Ramos (cell line): ENCODE measurements around the gene SNAI1.

ENCODE experiments used
- in situ Hi-C: fragments of 300-500 bp; cut with MboI; formaldehyde crosslinking; loops from one replicate; pipeline ENCODE4 v1.14.3; 2022; ENCODE audit warnings: low sequenced_read_pairs; ENCODE audit not compliant: unreplicated experiment

Gene SNAI1

DNA sequence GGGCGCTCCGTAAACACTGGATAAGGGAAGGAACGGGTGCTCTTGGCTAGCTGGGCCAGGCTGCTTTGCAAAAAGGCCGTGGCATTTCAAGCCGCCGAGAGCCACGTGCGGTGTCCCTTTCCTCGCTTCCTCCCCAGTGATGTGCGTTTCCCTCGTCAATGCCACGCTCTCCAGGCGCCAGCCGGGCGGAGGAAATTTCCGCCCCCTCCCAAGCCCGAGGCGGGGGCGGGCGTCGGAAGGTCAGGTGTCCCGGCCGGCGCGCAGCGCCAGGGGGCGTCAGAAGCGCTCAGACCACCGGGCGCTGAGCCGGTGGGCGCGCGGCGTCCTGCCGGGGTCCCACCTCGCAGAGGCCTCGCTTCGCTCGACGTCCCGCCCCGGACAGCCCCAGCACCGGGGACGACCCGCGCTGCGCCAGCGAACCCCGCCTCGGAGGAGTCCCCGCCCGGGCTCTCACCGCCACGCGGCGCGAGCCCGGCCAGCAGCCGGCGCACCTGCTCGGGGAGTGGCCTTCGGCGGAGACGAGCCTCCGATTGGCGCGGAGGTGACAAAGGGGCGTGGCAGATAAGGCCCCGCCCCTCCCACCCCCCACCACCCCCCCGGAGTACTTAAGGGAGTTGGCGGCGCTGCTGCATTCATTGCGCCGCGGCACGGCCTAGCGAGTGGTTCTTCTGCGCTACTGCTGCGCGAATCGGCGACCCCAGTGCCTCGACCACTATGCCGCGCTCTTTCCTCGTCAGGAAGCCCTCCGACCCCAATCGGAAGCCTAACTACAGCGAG is at the start of gene SNAI1:
Gene SNAI1 (plus strand): TSS at position 635 of the 777 bp plus-strand sequence. CDS start 80 bp downstream, at position 715.
- in situ Hi-C loops = loop anchor here (5.0 kb wide), 1 partner anchor 90 kb away; no protein-coding TSS in a partner anchor

DNA sequence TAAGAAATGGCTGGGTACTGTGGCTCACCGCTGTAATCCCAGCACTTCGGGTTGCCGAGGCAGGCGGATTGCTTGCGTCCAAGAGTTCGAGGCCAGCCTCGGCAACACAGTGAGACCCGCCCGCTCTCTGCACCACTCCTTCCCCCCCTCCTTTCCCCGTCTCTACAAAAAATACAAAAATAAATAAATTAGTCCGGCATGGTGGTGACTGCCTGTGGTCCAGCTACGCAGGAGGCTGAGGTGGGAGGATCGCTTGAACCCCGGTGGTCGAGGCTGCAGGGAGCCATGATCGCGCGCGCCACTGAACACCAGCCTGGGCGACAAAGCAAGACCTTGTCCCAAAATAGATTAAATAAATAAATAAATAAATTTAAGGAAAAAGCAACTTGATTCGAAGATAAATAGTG is 47.0 kb upstream of the SNAI1 start:
- in situ Hi-C loops = no loop called here

DNA sequence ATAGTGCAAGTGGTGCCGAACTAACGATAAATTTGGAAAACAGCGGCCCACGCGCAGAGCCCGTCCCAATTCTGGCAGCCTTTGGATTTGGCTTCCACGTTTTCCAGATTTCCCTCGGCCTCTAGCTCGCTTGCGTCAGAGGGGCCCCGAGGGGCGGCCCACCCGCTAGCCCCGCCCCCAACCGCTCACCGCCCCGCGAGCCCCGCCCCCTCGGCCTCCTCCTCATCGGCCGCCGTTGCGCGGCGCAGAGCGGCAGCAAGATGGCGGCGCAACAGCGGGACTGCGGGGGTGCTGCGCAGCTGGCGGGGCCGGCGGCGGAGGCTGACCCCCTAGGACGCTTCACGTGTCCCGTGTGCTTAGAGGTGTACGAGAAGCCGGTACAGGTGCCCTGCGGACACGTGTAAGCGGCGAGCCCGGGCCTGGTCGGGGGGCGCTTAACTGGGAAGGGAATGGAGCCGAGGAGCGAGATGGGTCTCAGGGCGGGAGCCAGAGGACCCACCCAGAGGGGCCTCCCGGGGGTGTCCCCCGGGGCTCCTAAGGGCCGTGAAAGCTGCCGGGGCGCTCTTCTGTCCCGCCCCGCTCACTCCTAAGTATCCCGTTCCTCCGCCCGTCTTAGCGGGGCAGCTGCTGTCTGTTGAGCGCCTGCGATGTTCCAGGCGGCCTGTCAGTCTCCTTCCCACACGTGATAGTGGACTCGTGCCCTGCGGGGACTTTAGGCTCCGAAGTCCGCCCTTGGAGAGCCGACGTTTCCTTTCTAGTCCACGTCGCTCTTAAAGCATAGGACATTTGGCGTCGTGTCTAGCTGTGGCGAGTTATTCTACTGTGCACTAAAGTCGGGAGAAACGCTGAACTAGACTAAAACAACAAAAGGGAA is 46.4 kb upstream of the SNAI1 start, which contains the start of gene RNF114:
Gene RNF114 (plus strand): TSS at position 245 of the 874 bp plus-strand sequence. CDS start 16 bp downstream, at position 261.
- in situ Hi-C loops = no loop called here

DNA sequence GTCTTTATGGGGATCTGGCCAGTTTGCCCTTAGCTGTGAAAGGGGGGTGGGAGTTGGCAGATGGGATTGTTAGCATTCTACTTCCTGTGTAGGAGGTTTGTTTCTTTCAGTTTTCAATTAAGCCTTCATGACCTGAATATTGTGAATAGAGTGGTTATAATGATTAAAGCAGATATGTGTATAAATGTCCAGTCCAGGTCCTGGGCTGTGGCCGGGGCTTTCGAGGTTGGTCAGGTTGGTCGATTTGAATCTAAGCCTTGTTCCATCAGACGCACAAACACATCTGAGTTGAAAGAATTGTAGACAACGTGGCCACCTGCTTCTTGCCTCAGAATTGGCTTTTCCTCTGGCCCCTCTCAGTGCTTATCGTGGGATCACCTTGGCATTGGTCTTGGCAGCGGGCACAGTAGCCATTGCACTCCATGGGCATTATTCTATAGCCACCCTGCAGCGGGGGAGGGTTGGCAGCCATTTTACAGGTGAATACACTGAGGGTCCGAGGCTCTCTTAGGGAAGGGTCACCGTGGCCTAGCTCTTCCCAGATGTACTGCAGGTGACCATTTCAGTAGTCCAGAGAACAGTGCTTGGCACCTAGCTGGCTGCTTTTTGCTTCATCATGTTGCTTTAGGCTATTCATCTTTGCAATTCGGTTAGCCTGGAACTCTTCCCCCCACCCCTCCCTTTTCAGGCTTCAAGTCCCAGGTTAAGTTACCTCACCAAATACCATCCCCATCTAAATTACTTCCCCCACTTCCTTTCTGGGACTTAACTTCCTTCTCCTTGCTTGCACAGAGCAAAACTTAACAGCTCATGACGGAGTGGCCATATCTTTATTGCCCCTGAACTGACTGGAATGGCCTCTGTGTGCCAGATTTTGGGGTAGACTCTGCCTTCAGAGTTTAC is 45.5 kb upstream of the SNAI1 start:
- in situ Hi-C loops = no loop called here

DNA sequence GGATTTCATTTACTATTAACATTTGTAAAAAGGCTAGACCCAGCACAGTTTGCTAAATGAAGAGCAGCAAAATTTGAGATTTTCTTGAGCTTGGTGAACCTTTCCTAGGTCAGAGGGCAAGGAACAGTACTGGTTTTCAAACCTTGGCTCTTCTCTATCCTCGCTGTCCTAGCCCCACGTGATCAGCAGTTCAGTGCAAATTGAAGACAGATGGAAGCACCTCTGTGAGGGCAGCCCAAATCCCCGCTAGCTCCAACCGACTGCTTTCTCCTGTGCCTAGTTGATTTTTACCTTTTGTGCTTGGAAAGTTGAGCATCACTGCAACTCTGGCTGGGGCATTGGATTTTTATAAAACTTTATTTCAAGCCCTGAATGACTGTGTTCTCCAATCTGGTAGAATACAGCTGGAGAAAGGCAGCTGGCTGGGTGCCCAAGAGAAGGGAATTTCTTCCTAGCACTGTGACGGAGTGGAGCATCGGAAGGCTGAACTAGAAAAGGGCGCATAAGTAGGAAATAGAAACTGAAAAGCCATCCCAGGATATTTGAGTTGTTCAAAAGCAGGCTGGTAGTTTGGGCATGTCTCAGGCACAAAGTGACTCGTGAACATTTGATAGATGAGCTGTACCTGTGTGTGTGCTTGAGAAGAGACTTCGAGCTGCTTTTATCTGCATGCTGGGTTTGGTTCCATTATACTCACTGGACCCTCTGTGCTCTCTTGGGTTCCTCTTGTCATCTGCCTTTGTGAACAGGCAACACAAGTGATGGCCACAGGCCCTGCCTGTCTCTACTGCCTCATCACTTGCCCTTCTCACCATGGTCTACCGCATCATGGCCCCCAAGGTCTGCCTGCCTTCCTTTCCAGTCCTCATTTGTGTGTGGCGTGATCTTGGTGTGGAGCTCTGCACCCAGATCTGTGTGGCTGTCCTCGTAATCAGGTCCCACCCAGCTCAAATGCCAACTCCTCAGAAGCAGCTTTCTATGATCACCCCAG is 44.3 kb upstream of the SNAI1 start:
- in situ Hi-C loops = no loop called here

DNA sequence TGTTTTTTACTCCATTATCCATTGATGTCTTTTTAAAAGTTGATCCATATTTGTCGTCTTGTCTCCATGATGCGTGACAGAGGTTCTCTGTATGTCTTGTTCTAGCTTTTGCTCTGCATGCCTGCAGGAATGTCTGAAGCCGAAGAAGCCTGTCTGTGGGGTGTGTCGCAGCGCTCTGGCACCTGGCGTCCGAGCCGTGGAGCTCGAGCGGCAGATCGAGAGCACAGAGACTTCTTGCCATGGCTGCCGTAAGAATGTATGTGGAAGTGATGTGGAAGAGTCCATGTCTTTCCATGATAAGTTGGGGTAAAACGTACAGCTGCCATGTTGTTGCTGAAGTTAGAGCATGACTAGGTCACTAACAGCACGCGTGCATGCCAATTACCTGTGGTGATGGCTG is 41.3 kb upstream of the SNAI1 start:
- in situ Hi-C loops = no loop called here

DNA sequence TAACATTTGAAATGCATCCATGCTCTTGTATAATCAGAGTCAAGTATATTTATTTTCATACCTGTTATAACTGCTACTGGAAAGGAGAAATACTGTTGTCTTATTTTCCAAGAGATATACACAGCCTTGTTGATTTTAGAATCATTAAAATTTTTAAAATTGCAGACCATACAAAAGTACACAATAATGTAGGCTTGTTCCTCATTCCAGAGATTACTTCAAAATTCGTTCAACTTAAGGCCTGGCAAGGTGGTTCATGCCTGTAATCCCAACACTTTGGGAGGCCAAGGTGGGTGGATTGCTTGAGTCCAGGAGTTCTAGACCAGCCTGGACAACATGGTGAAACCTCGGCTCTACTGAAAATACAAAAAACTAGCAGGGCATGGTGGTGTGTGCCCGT is 40.5 kb upstream of the SNAI1 start:
- in situ Hi-C loops = no loop called here

DNA sequence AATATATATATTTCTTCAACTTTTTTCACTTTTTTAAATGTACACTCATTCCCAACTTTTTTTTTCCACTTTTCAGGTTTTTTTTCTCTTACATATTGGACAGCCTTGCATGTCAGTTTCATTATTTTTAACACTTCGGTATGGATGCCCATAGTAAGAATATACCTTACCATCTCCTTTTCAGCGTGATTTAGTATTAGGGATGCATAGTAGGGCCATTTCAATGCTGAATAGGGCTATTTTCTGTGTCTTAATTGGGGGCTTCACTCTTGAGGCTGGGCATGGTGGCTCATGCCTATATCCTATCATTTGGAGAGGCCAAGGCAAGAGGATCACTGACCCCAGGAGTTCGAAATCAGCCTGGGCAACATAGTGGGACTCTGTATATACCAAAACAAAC is 39.8 kb upstream of the SNAI1 start:
- in situ Hi-C loops = no loop called here

DNA sequence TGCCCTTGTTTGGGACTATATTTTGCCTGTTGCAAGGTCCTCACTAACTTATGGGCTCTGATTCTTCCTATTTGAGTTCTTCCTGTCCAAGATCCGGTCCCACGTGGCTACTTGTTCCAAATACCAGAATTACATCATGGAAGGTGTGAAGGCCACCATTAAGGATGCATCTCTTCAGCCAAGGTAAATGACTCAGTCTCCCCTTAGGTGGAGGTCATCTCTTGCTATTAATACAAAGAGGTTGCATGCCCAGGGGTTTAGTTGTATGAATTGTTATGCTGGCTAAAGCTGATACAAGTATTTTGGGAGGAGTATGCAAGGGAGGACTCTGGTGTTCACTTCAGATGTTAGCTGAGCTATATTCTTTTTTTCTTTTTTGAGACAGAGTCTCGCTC is 37.5 kb upstream of the SNAI1 start:
- in situ Hi-C loops = no loop called here

DNA sequence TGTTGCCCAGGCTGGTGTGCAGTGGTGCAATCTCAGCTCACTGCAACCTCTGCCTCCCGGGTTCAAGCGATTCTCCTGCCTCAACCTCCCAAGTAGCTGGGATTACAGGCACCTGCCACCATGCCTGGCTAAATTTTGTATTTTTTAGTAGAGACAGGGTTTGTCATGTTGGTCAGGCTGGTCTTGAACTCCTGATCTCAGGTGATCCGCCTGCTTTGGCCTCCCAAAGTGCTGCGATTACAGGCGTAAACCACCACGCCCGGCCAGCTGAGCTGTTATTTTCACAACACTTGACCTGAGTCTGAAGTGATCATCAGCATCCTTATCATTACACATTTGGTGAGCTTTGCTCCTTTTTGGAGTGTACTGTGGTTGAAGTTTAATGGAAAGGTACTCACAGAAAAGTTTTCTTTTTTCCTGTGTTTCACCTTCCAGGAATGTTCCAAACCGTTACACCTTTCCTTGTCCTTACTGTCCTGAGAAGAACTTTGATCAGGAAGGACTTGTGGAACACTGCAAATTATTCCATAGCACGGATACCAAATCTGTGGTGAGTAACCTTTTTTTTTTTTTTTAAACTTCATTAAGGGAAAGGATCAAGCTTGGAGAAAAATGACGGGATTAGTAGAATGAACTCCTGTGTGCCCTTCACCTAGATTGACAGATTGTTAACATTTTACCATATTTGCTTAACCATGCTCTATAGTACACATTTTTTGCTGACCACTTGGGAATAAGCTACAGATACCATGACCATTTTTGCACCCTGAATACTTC is 36.9 kb upstream of the SNAI1 start:
- in situ Hi-C loops = no loop called here

DNA sequence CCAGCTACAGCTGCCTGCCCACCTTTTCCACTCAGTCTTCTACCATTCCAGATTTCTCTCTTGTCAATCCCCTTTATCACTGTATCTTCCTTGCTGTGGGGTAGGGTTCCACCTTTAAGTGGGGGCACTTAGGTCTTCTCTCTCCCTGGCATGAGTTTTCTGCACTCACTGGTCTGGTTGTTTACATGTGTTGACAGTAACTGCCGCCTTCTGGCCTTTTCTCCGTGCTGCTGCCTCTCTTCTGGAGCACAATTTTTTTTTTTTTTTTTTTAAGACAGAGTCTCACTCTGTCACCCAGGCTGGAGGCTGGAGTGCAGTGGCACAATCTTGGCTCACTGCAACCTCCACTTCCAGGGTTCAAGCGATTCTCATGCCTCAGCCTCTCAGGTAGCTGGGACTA is 34.6 kb upstream of the SNAI1 start:
- in situ Hi-C loops = no loop called here

DNA sequence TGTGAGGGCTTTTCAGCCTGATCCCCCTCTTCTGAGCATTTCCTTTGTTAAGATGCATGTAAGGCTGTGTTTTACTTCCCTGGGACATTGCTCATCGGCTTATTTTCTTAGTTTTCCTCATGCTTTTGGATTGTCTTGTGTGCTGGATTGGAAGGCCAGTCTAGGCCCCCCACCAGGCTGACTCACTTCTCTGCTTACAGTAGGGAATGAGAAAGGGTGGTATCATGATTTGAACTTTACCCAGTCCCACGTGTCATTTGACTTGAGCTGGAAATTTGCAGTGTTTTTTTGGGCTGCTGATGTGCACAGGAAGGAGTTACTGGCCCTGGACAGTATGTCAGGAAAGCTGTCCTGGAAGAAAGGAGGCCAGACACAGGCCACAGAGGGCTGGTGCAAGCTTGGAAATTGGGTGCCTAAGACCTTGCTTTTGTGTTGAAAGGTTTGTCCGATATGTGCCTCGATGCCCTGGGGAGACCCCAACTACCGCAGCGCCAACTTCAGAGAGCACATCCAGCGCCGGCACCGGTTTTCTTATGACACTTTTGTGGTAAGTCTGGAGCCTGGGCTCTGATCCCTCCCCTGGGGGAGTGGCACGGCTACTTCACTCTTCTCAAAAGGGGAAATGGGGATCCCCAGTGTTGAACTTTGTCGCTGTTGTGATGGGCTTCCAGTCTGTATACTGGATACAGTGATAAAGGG is 33.8 kb upstream of the SNAI1 start:
- in situ Hi-C loops = no loop called here

DNA sequence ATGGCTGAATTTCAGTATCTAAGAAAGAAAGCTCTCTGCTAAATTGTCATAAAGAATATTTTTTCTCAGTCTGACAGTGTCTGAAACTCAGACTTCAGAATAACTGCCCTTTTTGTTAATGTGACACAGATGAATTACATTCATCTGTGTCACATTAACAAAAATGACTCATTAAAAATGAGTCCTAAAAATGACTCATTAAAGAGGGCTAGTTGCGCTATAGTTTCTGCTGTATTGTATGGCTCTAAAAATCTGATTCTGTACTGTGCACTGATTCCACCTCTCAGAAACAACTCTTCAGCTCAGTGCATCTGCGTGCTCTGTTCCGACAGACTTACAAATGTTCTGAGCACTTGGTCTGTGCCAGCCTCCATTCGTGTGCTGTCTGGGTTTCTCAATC is 31.6 kb upstream of the SNAI1 start:
- in situ Hi-C loops = loop anchor here (25.0 kb wide), 1 partner anchor 511 kb away; no protein-coding TSS in a partner anchor

DNA sequence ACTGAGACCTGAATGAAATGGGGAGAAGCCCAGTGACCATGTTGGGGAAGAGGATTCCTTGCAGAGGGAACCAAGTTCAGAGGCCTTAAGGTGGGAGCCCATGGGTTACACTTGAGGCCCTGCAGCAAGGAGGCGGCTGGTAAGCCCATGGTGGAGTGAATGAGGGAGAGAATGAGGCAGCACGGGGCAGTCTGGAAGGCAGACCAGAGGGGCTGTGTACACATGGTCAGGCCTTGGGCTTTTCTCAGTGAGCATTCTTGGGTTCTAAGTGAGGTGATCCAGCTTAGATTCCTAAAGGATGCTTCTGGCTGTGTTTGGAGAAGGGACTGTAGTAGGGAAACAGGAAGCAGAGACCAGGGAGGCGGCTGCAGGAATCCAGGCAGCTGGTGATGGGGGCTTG is 27.6 kb upstream of the SNAI1 start:
- in situ Hi-C loops = loop anchor here (25.0 kb wide), 1 partner anchor 507 kb away; no protein-coding TSS in a partner anchor

DNA sequence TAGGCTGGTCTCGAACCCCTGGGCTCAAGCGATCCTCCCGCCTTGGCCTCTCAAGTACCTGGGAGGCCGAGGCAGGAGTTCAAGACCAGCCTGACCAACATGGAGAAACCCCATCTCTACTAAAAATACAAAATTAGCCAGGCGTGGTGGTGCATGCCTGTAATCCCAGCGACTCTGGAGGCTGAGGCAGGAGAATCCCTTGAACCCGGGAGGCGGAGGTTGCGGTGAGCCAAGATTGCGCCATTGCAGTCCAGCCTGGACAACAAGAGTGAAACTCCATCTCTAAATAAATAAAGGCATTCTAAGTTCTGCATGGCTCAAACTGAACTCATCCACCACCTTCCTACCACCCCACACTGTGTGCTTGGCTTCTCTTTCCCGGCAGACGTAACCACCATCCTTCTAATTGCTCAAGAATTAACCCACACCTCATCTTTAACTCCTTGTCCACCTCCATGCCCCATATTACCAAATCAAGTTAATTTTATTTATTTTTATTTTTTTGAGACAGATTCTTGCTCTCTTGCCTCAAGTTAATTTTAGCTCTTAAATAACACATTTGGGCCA is 26.9 kb upstream of the SNAI1 start:
- in situ Hi-C loops = loop anchor here (25.0 kb wide), 1 partner anchor 506 kb away; no protein-coding TSS in a partner anchor

DNA sequence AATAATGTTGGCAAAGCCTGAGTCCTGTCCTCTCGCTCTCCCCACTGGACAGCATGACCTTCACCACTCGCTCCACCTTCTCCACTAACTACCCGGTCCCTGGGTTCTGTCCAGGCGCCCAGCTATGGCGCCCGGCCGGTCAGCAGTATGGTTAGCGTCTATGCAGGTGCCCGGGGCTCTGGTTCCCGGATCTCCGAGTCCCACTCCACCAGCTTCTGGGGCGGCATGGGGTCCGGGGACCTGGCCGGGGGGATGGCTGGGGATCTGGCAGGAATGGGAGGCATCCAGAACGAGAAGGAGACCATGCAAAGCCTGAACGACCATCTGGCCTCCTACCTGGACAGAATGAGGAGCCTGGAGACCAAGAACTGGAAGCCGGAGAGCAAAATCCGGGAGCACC is 26.1 kb upstream of the SNAI1 start:
- in situ Hi-C loops = loop anchor here (25.0 kb wide), 1 partner anchor 506 kb away; no protein-coding TSS in a partner anchor
